Parathyroid adenoma (tissue), 2 donors: ENCODE results near the gene ZNG1C.
"Not testable (repeated sequence)": the region's sequence is repeated elsewhere in the genome, so short reads cannot be mapped to it uniquely, and the experiment has no call there.

Experiments used
- H2AFZ ChIP-seq: fragments of 300-600 bp; sonication (generic); one replicate; pipeline ENCODE4 v1.7.0; 2017; ENCODE audit warnings: antibody characterized with exemption, mild to moderate bottlenecking
- H3K27ac ChIP-seq: fragments of 300-600 bp; sonication (generic); one replicate; pipeline ENCODE4 v1.7.0; 2017
- H3K27me3 ChIP-seq: fragments of 300-600 bp; sonication (generic); one replicate; pipeline ENCODE4 v1.7.0; 2017; ENCODE audit warnings: low read length; ENCODE audit not compliant: control insufficient read depth, insufficient read depth
- H3K36me3 ChIP-seq: fragments of 300-600 bp; sonication (generic); one replicate; pipeline ENCODE4 v1.7.0; 2017; ENCODE audit warnings: low read length; ENCODE audit not compliant: control insufficient read depth, insufficient read depth
- H3K4me1 ChIP-seq: fragments of 300-600 bp; sonication (generic); one replicate; pipeline ENCODE4 v1.7.0; 2017; ENCODE audit warnings: control low read depth
- H3K4me2 ChIP-seq: fragments of 300-600 bp; sonication (generic); one replicate; pipeline ENCODE4 v1.7.0; 2017; ENCODE audit warnings: low read length
- H3K4me3 ChIP-seq: fragments of 300-600 bp; sonication (generic); one replicate; pipeline ENCODE4 v1.7.0; 2017; ENCODE audit warnings: low read depth, low read length
- H3K79me2 ChIP-seq: fragments of 300-600 bp; sonication (generic); one replicate; pipeline ENCODE4 v1.7.0; 2017; ENCODE audit warnings: control low read depth
- H3K9ac ChIP-seq: fragments of 300-600 bp; sonication (generic); one replicate; pipeline ENCODE4 v1.7.0; 2017; ENCODE audit warnings: mild to moderate bottlenecking
- H3K9me3 ChIP-seq: fragments of 300-600 bp; sonication (generic); one replicate; pipeline ENCODE4 v1.7.0; 2017; ENCODE audit warnings: low read length; ENCODE audit not compliant: control insufficient read depth
- donor health status: primary hyperparathyroidism.

Gene ZNG1C

DNA sequence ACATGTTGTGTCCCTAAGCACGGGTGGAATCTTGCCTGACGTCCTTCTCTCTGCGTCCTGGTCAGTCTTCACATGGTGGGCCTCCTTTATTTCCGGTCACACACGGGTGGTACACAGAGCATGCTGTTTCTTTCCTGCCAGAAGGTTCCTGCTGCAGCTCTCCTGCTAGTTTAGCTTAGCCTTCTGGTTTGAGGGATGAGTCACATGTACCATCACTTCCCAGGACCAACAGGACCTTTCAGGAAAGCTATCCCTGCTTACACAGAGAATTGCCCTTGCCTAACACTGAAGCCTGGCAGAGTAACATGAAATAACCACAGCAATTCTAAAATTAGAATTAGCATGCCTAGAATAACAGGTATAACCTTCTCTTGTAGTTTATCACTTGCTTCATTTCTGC is 69.4 kb downstream of the ZNG1C start:
- not testable (repeated sequence) for H2AFZ ChIP-seq, H3K9ac ChIP-seq, H3K27ac ChIP-seq, H3K4me3 ChIP-seq, H3K4me2 ChIP-seq, H3K36me3 ChIP-seq, H3K79me2 ChIP-seq, H3K9me3 ChIP-seq, H3K4me1 ChIP-seq, H3K27me3 ChIP-seq

DNA sequence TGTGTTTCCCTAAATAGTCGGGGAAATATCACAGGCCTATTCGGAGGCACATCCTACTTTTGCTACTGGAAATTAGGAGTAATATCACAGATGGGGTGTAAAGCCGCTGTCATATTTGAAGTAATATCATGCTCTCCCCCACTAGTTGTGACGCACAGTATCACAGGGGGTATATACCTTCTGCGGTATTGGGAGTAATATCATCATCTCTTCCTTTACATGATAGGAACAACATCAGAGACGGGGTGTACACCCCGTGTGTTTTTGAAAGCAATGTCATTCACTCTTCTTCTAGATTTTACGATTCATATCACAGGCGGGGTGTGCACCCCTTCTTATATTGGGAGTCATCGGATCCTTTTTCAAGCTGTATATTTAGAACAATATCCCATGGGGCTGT is 76.4 kb downstream of the ZNG1C start:
- not testable (repeated sequence) for H3K27ac ChIP-seq, H3K36me3 ChIP-seq, H3K4me1 ChIP-seq, H3K4me2 ChIP-seq, H3K9ac ChIP-seq, H3K9me3 ChIP-seq, H3K4me3 ChIP-seq, H2AFZ ChIP-seq, H3K27me3 ChIP-seq, H3K79me2 ChIP-seq

DNA sequence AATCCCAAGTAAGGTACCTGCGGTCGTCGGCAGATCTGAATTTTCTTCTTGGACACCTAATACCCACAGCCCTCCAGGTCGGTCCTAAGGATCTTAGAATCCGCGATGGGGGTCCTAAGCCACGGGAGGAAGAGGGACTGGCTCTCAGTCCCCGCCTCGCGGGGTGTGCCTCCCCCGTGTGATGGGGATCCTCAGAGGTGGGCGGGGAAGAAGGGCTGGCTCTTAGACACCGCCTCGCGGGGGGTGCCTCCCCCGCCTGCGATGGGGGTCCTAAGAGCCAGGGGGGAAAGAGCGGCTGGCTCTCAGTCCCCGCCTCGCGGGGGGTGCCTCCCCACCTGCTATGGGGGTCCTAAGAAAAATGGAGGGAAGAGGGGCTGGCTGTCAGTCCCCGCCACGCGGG is 82.0 kb downstream of the ZNG1C start:
- not testable (repeated sequence) for H3K79me2 ChIP-seq, H3K4me3 ChIP-seq, H3K4me1 ChIP-seq, H3K9me3 ChIP-seq, H3K36me3 ChIP-seq, H2AFZ ChIP-seq, H3K9ac ChIP-seq, H3K27ac ChIP-seq, H3K4me2 ChIP-seq, H3K27me3 ChIP-seq

DNA sequence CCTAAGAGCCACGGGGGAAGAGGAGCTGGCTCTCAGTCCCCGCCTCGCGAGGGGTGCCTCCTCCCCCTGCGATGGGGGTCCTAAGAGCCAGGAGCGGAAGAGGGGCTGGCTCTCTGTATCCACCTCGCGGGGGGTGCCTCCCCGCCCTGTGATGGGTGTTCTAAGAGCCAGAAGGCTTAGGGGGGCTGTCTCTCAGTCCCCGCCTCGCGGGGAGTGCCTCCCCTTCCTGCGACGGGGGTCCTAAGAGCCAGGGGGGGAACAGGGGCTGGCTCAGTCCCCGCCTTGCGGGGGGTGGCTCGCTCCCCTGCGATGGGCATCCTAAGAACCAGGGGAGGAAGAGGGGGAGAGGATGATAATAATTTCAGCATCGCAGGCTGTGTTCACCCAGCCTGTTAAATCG is 82.7 kb downstream of the ZNG1C start:
- H3K4me1 ChIP-seq, H3K4me3 ChIP-seq, H3K36me3 ChIP-seq, H3K9ac ChIP-seq, H3K4me2 ChIP-seq, H3K27me3 ChIP-seq, H3K27ac ChIP-seq, H3K79me2 ChIP-seq, H3K9me3 ChIP-seq, H2AFZ ChIP-seq: not testable (repeated sequence)

DNA sequence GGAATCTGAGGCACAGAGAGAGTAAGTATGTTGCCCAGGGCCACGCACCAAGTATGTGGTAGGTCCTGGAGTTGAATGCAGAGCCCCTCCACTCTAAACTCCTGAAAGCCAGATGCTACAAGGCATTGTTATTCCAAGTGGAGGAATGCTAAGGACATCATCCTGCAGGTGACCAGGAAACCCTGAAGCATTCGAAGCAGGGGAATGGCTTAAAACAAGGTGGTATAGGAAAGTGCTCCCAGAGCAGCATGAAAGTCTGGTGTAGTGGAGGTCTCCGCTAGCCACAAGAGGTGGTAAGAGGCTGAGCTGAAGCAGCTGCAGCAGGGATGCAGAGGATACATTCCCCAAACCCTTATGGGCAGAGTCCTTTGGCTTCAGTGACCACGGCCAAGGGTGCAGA is 87.3 kb downstream of the ZNG1C start:
- not testable (repeated sequence) for H3K4me1 ChIP-seq, H3K9me3 ChIP-seq, H3K27ac ChIP-seq, H3K79me2 ChIP-seq, H3K36me3 ChIP-seq, H3K27me3 ChIP-seq, H3K4me3 ChIP-seq, H2AFZ ChIP-seq, H3K9ac ChIP-seq, H3K4me2 ChIP-seq

DNA sequence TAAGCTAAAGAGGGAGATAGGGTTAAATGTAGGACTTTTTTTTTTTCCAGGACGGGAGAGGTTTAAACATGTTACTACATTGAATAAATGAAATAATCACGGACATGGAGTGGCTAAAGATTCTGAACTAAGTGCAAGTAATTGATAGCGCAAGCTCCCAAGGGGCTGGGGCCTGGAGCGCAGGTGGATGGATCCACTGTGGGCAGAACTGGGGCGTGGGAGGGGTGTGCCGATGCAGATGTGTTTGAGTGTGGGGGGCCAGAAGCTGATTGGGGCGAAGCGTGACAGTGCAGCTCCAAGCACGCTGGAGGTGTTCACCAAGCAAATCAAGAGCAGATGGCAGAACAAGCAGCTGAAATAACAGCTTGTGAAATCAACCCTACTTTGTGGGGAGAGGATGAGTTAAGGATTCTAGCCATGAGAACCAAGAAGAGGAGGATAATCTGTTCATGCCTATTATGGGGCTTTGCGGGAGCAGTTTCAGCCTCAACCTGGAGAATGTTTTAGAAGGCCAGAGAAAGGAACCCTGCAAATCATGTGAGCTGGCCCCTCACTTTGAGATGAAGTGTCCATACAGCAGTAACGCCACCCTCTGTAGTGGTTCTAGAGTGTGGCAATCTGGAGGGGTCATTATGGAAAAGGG is 88.9 kb downstream of the ZNG1C start:
- H3K36me3 ChIP-seq, H2AFZ ChIP-seq, H3K27ac ChIP-seq, H3K4me1 ChIP-seq, H3K4me3 ChIP-seq, H3K9ac ChIP-seq, H3K4me2 ChIP-seq, H3K79me2 ChIP-seq, H3K9me3 ChIP-seq, H3K27me3 ChIP-seq: not testable (repeated sequence)

DNA sequence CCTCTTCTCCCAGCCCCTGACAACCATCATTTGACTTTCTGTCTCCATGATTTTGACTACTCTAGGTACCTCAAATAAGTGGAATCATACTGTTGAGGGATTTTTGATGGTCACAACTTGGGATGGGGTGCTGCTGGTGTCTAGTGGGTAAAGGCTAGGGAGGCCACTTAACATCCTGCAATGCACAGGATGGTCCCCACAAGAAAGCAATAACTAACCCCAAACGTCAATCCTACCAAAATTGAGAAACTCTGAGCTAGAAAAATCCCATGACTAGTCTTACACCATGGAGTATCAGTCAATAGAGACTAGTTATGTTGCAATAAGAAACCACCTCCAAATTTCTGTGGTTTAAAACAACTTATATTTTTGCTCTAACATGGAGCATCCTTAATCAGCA is 90.3 kb downstream of the ZNG1C start:
- not testable (repeated sequence) for H3K27ac ChIP-seq, H2AFZ ChIP-seq, H3K36me3 ChIP-seq, H3K4me3 ChIP-seq, H3K27me3 ChIP-seq, H3K9ac ChIP-seq, H3K4me2 ChIP-seq, H3K9me3 ChIP-seq, H3K4me1 ChIP-seq, H3K79me2 ChIP-seq

DNA sequence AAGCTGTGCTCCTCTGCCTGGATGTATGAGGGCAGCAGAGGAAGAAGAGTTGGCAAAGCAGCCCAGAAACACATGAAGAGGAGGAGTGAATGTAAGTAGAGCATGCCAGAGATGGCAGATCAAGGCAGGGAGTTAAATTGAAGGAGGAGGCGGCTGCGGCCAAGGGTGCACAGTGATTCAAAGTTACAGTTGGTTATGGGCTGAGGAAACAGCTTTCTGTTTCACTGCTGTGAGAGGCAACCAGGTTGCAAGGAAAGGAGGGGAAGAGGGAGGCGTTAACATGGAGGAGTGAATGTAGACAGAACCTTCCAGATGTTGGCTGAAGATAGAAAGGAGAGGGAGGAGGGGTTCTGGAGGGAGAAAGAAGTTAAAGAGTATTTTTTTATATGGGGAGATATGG is 94.2 kb downstream of the ZNG1C start:
- H3K4me3 ChIP-seq, H3K9ac ChIP-seq, H3K79me2 ChIP-seq, H3K27ac ChIP-seq, H2AFZ ChIP-seq, H3K9me3 ChIP-seq, H3K36me3 ChIP-seq, H3K4me2 ChIP-seq, H3K27me3 ChIP-seq, H3K4me1 ChIP-seq: not testable (repeated sequence)

DNA sequence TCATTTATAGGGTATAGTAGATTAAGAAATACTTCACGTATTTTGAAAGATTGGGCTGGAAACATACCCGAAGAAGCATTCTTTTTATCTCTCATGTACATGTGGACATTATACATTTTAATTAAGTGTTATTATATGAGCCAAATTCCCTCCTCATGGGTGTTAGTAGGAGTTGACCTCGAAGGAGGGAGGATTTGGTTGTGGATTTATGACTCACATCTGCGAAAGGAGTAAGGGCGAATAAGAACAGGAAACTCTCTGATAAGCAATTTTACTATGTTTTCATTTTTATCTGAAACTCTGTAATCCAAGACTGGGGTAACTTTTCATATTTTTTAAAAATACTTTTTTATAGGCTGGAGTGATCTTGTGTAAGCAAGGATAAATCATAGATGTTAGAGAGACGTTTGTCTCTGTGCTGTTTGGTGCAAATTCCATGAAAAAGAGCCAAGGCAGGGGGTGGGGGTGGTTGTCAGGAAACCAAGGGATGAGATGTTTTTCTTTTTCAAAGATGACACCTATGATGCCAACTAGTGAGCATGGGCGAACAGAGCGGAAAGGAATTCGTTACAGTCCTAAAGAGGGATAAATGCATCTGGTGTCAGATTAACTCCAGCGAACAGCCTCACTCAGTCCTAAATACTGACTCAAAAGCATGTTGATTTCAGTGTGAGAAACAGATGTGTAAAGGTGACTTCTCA is 95.0 kb downstream of the ZNG1C start:
- H3K79me2 ChIP-seq, H3K9ac ChIP-seq, H3K27me3 ChIP-seq, H3K4me3 ChIP-seq, H3K4me1 ChIP-seq, H3K4me2 ChIP-seq, H2AFZ ChIP-seq, H3K9me3 ChIP-seq, H3K36me3 ChIP-seq, H3K27ac ChIP-seq: not testable (repeated sequence)

DNA sequence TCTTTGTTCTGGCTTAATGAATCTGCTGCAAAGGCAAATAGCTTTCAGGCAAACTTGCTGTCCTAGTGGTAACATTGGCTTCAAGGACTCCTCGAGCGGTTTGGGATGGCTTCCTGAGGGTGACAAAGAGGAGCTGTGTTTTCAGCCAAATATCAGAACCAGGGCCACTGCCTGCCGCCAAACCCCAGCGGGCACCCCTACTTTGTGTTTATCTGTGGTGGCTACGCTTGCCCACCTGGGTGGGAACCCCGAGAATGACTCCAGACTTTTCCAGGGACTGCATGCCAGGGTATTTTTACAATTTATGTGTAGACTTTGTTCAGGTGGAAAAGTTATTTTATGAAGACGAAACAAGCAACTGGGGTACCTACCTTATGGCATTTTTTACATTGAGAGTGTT is 96.2 kb downstream of the ZNG1C start:
- H3K4me1 ChIP-seq: not testable (repeated sequence)

More for the DNA sequence above, 96.2 kb downstream of the ZNG1C start:
- not testable (repeated sequence) for H3K79me2 ChIP-seq, H2AFZ ChIP-seq, H3K4me2 ChIP-seq, H3K27me3 ChIP-seq, H3K27ac ChIP-seq, H3K9me3 ChIP-seq, H3K36me3 ChIP-seq, H3K4me3 ChIP-seq, H3K9ac ChIP-seq
